Transverse colon (tissue), 4 donors: ENCODE data around the gene ATRN. TPM values are rescaled to one million over a fixed set of nuclear protein-coding genes. Genes with fewer than 3 reads are reported as not detected.

Experiments used
- DNase-seq: peaks from one replicate; pipeline ENCODE4 v3.0.0-alpha.2; 2019
- H3K27ac ChIP-seq, 4 donors: fragments of 200-600 bp; sonication (generic); 2 replicates each; pipeline ENCODE4 v1.5.1; 2016 to 2018; ENCODE audit warnings: inconsistent platforms in 4 of 4
- H3K27me3 ChIP-seq: fragments of 200-600 bp; sonication (generic); 2 replicates; pipeline ENCODE4 v1.5.1; 2017; ENCODE audit warnings: inconsistent platforms
- H3K36me3 ChIP-seq, 4 donors: fragments of 200-600 bp; sonication (generic); 2 replicates each; pipeline ENCODE4 v1.5.1; 2017 to 2019; ENCODE audit warnings: inconsistent platforms in 4 of 4
- H3K4me1 ChIP-seq, 4 donors: fragments of 200-600 bp; sonication (generic); 2 replicates each; pipeline ENCODE4 v1.5.1; 2017 to 2020; ENCODE audit warnings: inconsistent platforms in 4 of 4
- H3K4me3 ChIP-seq, 4 donors: fragments of 200-600 bp; sonication (generic); 1 replicate in 1 of 4; 2 replicates in 3 of 4; pipeline versions ENCODE4 v1.5.1 to v1.6.1; 2017 to 2019; ENCODE audit warnings: inconsistent platforms in 4 of 4
- H3K9me3 ChIP-seq, 2 donors: fragments of 200-600 bp; sonication (generic); 2 replicates each; pipeline ENCODE4 v1.5.1; 2017 to 2019; ENCODE audit warnings: inconsistent platforms in 2 of 2
- CTCF ChIP-seq, 5 experiments: fragments of 200-600 bp in 3 of 5; fragments of 450-650 bp in 2 of 5; sonication (generic) in 3 of 5; IDR thresholded peaks; 1 replicate in 2 of 5; 2 replicates in 3 of 5; pipeline ENCODE4 v1.5.1; 2016 to 2017; ENCODE audit warnings: antibody characterized with exemption in 5 of 5, inconsistent platforms in 3 of 5, mild to moderate bottlenecking in 2 of 5, moderate library complexity in 1 of 5
- EP300 ChIP-seq: sonication (generic); formaldehyde crosslinking; IDR thresholded peaks from one replicate; pipeline ENCODE4 v1.6.1; 2017; ENCODE audit warnings: antibody characterized with exemption, low read depth
- POLR2A ChIP-seq: fragments of 450-650 bp; IDR thresholded peaks from one replicate; pipeline ENCODE4 v1.6.1; 2016; ENCODE audit warnings: antibody characterized with exemption, mild to moderate bottlenecking, moderate library complexity
- POLR2AphosphoS5 ChIP-seq, 3 donors: sonication (generic); formaldehyde crosslinking; IDR thresholded peaks; one replicate each; pipeline ENCODE4 v1.6.1; 2016; ENCODE audit warnings: antibody characterized with exemption in 3 of 3
- WGBS, 2 donors: methylation state at CpG; one replicate each; pipeline ENCODE4 v1.1.5; 2018; ENCODE audit warnings: low coverage in 1 of 2; 5-methylcytosine and 5-hydroxymethylcytosine counted together
- in situ Hi-C, 4 donors: fragments of 200-750 bp; cut with MboI; loops; one replicate each; pipeline versions ENCODE4 v1.15.0 to v1.15.1; 2017; ENCODE audit warnings: low sequenced_read_pairs in 3 of 4, low pct_ligation_motif_present in 1 of 4, low pct_unique_long_range_greater_than_20kb in 1 of 4
- intact Hi-C: fragments of 100-400 bp; cut with DNase I; formaldehyde crosslinking; loops from one replicate; pipeline ENCODE4 v1.15.1; 2023; ENCODE audit warnings: low total_unique reads
- total RNA-seq, 4 donors: library from RNA; depleted of rRNA; stranded (reverse); fragments of >200 nt; gene quantifications; one replicate each; pipeline ENCODE4 v1.1.0, GENCODE V29; 2016

Gene ATRN
- total RNA-seq, 4 donors from 2014 or later = 6.8 to 24.7 (median 15.9) TPM

- in situ Hi-C loops = no loop called here
Observed at GRCh38 chr20:3632311-3633004, 161.6 kb downstream of the ATRN start.

GRCh38 chr20:3633913-3634478, 163.2 kb downstream of the ATRN start:
- no peak overlapping the region for H3K27ac ChIP-seq
- intact Hi-C loops (no loop called here), in situ Hi-C loops (no loop called here)
- H3K36me3 ChIP-seq = no peaks in the 10 kb centered on the region
- no peak for DNase-seq
- H3K9me3 ChIP-seq = no peaks in the 10 kb centered on the region
- no peak overlapping the region for H3K4me3 ChIP-seq
- H3K27me3 ChIP-seq = no peaks in the 10 kb centered on the region
- WGBS, 2 donors = 83 to 85% methylated on average over 2 to 6 of the region's 6 CpGs
- no peaks in the 10 kb centered on the region for H3K4me1 ChIP-seq
- no peak for TF ChIP-seq EP300
- TF ChIP-seq POLR2AphosphoS5 (IDR thresholded peaks at IDR 0.05) = no peak
- no peak for TF ChIP-seq POLR2A
- TF ChIP-seq CTCF (IDR thresholded peaks at IDR 0.05) = no peak

More at GRCh38 chr20:3632311-3633004, 161.6 kb downstream of the ATRN start:
- intact Hi-C loops = no loop called here
- TF ChIP-seq CTCF (IDR thresholded peaks at IDR 0.05) = no peak
- H3K27me3 ChIP-seq = no peaks in the 10 kb centered on the region
- H3K4me3 ChIP-seq = no peak overlapping the region
- H3K36me3 ChIP-seq = no peaks in the 10 kb centered on the region
- H3K27ac ChIP-seq = no peak overlapping the region
- no peaks in the 10 kb centered on the region for H3K4me1 ChIP-seq
- no peaks in the 10 kb centered on the region for H3K9me3 ChIP-seq
- DNase-seq = no peak
- 73 to 85% methylated on average over 4 to 7 of the region's 7 CpGs for WGBS, 2 donors

GRCh38 chr20:3635346-3635745, 164.5 kb downstream of the ATRN start:
- Histone ChIP-seq H3K4me1 (no peaks in the 10 kb centered on the region), H3K27me3 (no peaks in the 10 kb centered on the region), H3K27ac (no peak overlapping the region), H3K36me3 (no peaks in the 10 kb centered on the region), H3K9me3 (no peaks in the 10 kb centered on the region), H3K4me3 (no peak overlapping the region)
- intact Hi-C loops (no loop called here), in situ Hi-C loops (no loop called here)
- DNase-seq = no peak
- no peak for TF ChIP-seq CTCF (IDR thresholded peaks at IDR 0.05)
- TF ChIP-seq EP300 = no peak
- TF ChIP-seq POLR2AphosphoS5 (IDR thresholded peaks at IDR 0.05) = no peak
- no peak for TF ChIP-seq POLR2A
- WGBS, 2 donors = 90 to 97% methylated on average over 1 of the region's 1 CpG

- no peak overlapping the region for H3K27ac ChIP-seq
- intact Hi-C loops (no loop called here), in situ Hi-C loops (no loop called here)
- no peak for DNase-seq
- WGBS, 2 donors = 90 to 96% methylated on average over 3 of the region's 3 CpGs
- no peaks in the 10 kb centered on the region for H3K27me3 ChIP-seq
- H3K4me1 ChIP-seq = no peaks in the 10 kb centered on the region
- H3K9me3 ChIP-seq = no peaks in the 10 kb centered on the region
- H3K36me3 ChIP-seq = no peaks in the 10 kb centered on the region
- no peak overlapping the region for H3K4me3 ChIP-seq
- no peak for TF ChIP-seq POLR2A
- TF ChIP-seq EP300 = no peak
- no peak for TF ChIP-seq CTCF (IDR thresholded peaks at IDR 0.05)
- TF ChIP-seq POLR2AphosphoS5 (IDR thresholded peaks at IDR 0.05) = no peak
Observed at GRCh38 chr20:3640259-3640658, 169.4 kb downstream of the ATRN start.
